ENCODE results near the gene THRB. TPM values are rescaled to one million over a fixed set of nuclear protein-coding genes. Genes with fewer than 3 reads are reported as not detected.

Gene THRB
- total and polyA plus RNA-seq, 9 of the 15 experiments (the other 6 are each of a cell fraction or from before 2014, with no cell fraction given), result 1.7 to 14.9 (median 6.9) TPM

- no peaks in the 10 kb centered on the region for H3K9me3 ChIP-seq (replicated peaks; ENCODE audit: control insufficient read depth, insufficient read depth, low read depth, low read length)
- no peaks in the 10 kb centered on the region; the same call in 2 of the 3 replicates for H3K36me3 ChIP-seq (ENCODE audit: control insufficient read depth, insufficient read depth, low read length)
- peaks cover 9 to 18% of the 10 kb centered on the region in 2 experiments; a peak in 4 of 5 replicates for H3K4me1 ChIP-seq (replicated peaks in 1 of 2; ENCODE audit: control insufficient read depth in 2 of 2, insufficient read depth in 2 of 2, low read length in 2 of 2)
- ChIA-PET CTCF (ENCODE audit: low intra/inter-chr PET ratio) (interaction anchor here (0.6 kb wide), 1 partner anchor 12 kb away, joined by 3 read pairs; no protein-coding TSS in a partner anchor), POLR2A (no interaction called here)
- no peak for DNase-seq (ENCODE audit: extremely low read depth in 1 of 4, low spot score in 3 of 4)
- no peak overlapping the region for H2AFZ ChIP-seq (ENCODE audit: low read depth, low read length)
- H3K27me3 ChIP-seq (ENCODE audit: control insufficient read depth in 2 of 2, insufficient read depth in 2 of 2, low read length in 2 of 2), result no peaks in the 10 kb centered on the region
- BruUV-seq (replicated peaks), result no TSS peak
- TF ChIP-seq TEAD4 (IDR thresholded peaks at IDR 0.05; ENCODE audit: low read length) (0 out of 2 replicates have a peak, but pooled peaks have one; percentile 13), TEAD4 (CRISPR knock-in tag; IDR thresholded peaks at IDR 0.05; ENCODE audit: borderline replicate concordance) (no peak), SMARCB1 (IDR thresholded peaks at IDR 0.05; ENCODE audit: insufficient read length, low read depth) (no peak)
- FAIRE-seq, result no peak
- H3K9ac ChIP-seq (ENCODE audit: insufficient read depth in 1 of 2, low read depth in 2 of 2, low read length in 2 of 2), result no peak overlapping the region
- H3K79me2 ChIP-seq (ENCODE audit: control insufficient read depth, insufficient read depth, low read length), result no peaks in the 10 kb centered on the region
- intact Hi-C loops (cut with micrococcal nuclease), result no loop called here
- no peaks in the 10 kb centered on the region for H4K20me1 ChIP-seq (replicated peaks; ENCODE audit: control insufficient read depth, insufficient read depth, low read length)
- no peak for ATAC-seq
- no peak overlapping the region for H3K27ac ChIP-seq (ENCODE audit: extremely low read depth, low read depth, low read length)
- in situ Hi-C loops (cut with MboI), result no loop called here
- WGBS (ENCODE audit: insufficient coverage, low coverage, missing lambda C conversion rate), result 11% methylated on average over 1 of the region's 1 CpG
- no peaks in the 10 kb centered on the region for H3K9me1 ChIP-seq (ENCODE audit: control insufficient read depth, insufficient read depth, low read length)
- no peak overlapping the region for H3K4me3 ChIP-seq
- no peak overlapping the region for H3K4me2 ChIP-seq (ENCODE audit: insufficient read depth, low read length)
These were observed 195.3 kb downstream of the THRB start for GRCh38 chr3:24299246-24299805.

- Histone ChIP-seq H3K4me3 (no peak overlapping the region), H3K27ac (ENCODE audit: extremely low read depth, low read depth, low read length) (no peak overlapping the region), H3K9me3 (replicated peaks; ENCODE audit: control insufficient read depth, insufficient read depth, low read depth, low read length) (no peaks in the 10 kb centered on the region), H3K4me2 (ENCODE audit: insufficient read depth, low read length) (no peak overlapping the region), H3K27me3 (ENCODE audit: control insufficient read depth in 2 of 2, insufficient read depth in 2 of 2, low read length in 2 of 2) (no peaks in the 10 kb centered on the region), H4K20me1 (replicated peaks; ENCODE audit: control insufficient read depth, insufficient read depth, low read length) (no peaks in the 10 kb centered on the region), H3K79me2 (ENCODE audit: control insufficient read depth, insufficient read depth, low read length) (no peaks in the 10 kb centered on the region), H2AFZ (ENCODE audit: low read depth, low read length) (no peak overlapping the region), H3K36me3 (ENCODE audit: control insufficient read depth, insufficient read depth, low read length) (no peaks in the 10 kb centered on the region; the same call in 2 of the 3 replicates), H3K9me1 (ENCODE audit: control insufficient read depth, insufficient read depth, low read length) (no peaks in the 10 kb centered on the region), H3K4me1 (replicated peaks in 1 of 2; ENCODE audit: control insufficient read depth in 2 of 2, insufficient read depth in 2 of 2, low read length in 2 of 2) (peaks cover 5 to 11% of the 10 kb centered on the region in 2 experiments; a peak in 3 of 5 replicates), H3K9ac (ENCODE audit: insufficient read depth in 1 of 2, low read depth in 2 of 2, low read length in 2 of 2) (no peak overlapping the region)
- in situ Hi-C loops (cut with MboI), result no loop called here
- no peak for DNase-seq (ENCODE audit: extremely low read depth in 1 of 4, low spot score in 3 of 4)
- WGBS (ENCODE audit: insufficient coverage, low coverage, missing lambda C conversion rate), result 74% methylated on average over 5 of the region's 5 CpGs
- ChIA-PET CTCF (ENCODE audit: low intra/inter-chr PET ratio) (no interaction called here), POLR2A (interaction anchor here (0.8 kb wide), 1 partner anchor 202 kb away, joined by 3 read pairs; no protein-coding TSS in a partner anchor)
- intact Hi-C loops (cut with micrococcal nuclease), result no loop called here
- no peak; the same call in 2 of the 3 replicates for ATAC-seq
- FAIRE-seq, result no peak
- no TSS peak for BruUV-seq (replicated peaks)
- TF ChIP-seq ZNF174 (CRISPR knock-in tag; IDR thresholded peaks at IDR 0.05) (no peak), HNRNPK (IDR thresholded peaks at IDR 0.05; ENCODE audit: low read depth, low read length, poor library complexity, severe bottlenecking) (no peak), ARID3B (CRISPR knock-in tag; IDR thresholded peaks at IDR 0.05; ENCODE audit: borderline replicate concordance) (no peak), SRF (CRISPR knock-in tag; IDR thresholded peaks at IDR 0.05) (no peak), RBFOX2 (IDR thresholded peaks at IDR 0.05; ENCODE audit: low read depth, low read length) (no peak)
- TF ChIP-seq, protein P1, sequence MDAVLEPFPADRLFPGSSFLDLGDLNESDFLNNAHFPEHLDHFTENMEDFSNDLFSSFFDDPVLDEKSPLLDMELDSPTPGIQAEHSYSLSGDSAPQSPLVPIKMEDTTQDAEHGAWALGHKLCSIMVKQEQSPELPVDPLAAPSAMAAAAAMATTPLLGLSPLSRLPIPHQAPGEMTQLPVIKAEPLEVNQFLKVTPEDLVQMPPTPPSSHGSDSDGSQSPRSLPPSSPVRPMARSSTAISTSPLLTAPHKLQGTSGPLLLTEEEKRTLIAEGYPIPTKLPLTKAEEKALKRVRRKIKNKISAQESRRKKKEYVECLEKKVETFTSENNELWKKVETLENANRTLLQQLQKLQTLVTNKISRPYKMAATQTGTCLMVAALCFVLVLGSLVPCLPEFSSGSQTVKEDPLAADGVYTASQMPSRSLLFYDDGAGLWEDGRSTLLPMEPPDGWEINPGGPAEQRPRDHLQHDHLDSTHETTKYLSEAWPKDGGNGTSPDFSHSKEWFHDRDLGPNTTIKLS (IDR thresholded peaks at IDR 0.05; ENCODE audit: borderline replicate concordance, low read depth), result no peak
These were observed 198.0 kb downstream of the THRB start for GRCh38 chr3:24296441-24297205.

Measured in K562 (cell line).